B cell (primary cell): Measurements from ENCODE around the gene FCN2. TPM values are rescaled to one million over a fixed set of nuclear protein-coding genes. Genes with fewer than 3 reads are reported as not detected.

Experiments used
- ATAC-seq: fragments of 200-7000 bp; cut with Tn5 transposase; one replicate; pipeline ENCODE4 v1.10.0; 2021; ENCODE audit warnings: low read depth, mild to moderate bottlenecking, moderate number of reproducible peaks, moderate library complexity
- CTCF ChIA-PET: fragments of 350-600 bp; sonication (Branson Sonifier 250); formaldehyde crosslinking; loops from one replicate; lab custom pipeline; 2021; ENCODE audit warnings: antibody characterized with exemption, inconsistent platforms; lab: Charles Lee
- POLR2A ChIA-PET: fragments of 350-600 bp; sonication (Branson Sonifier 250); formaldehyde crosslinking; loops from one replicate; lab custom pipeline; 2021; ENCODE audit warnings: antibody characterized with exemption; lab: Charles Lee
- DNase-seq: peaks from one replicate; pipeline ENCODE4 v3.0.0; 2013
- H2AFZ ChIP-seq: 2 replicates; pipeline ENCODE4 v1.6.1; 2012; ENCODE audit warnings: mild to moderate bottlenecking, low read depth, low read length; ENCODE audit not compliant: insufficient read depth, poor library complexity, severe bottlenecking
- H3K27ac ChIP-seq, 2 donors: 1 replicate in 1 of 2; 2 replicates in 1 of 2; pipeline ENCODE4 v1.5.1; 2012 to 2013; ENCODE audit warnings: low read length in 2 of 2, mild to moderate bottlenecking in 2 of 2, moderate library complexity in 1 of 2
- H3K27me3 ChIP-seq, 4 experiments: fragments of 200-600 bp in 1 of 4; sonication (generic) in 1 of 4; replicated peaks in 1 of 4; 1 replicate in 2 of 4; 2 replicates in 2 of 4; pipeline versions ENCODE4 v1.6.1 to v1.7.0; 2013 to 2016; ENCODE audit warnings: low read length in 3 of 4, mild to moderate bottlenecking in 2 of 4, mixed read lengths in 1 of 4, moderate library complexity in 1 of 4; ENCODE audit not compliant: insufficient read depth in 4 of 4, control insufficient read depth in 3 of 4; ENCODE audit errors: control extremely low read depth in 1 of 4
- H3K36me3 ChIP-seq, 2 experiments: replicated peaks in 1 of 2; 1 replicate in 1 of 2; 2 replicates in 1 of 2; pipeline versions ENCODE4 v1.6.1 to v1.7.1; 2013; ENCODE audit warnings: low read length in 1 of 2; ENCODE audit not compliant: insufficient read depth in 2 of 2, control insufficient read depth in 1 of 2; ENCODE audit errors: control extremely low read depth in 1 of 2, extremely low read depth in 1 of 2
- H3K4me1 ChIP-seq, 2 donors: fragments of 200-600 bp in 1 of 2; sonication (generic) in 1 of 2; 1 replicate in 1 of 2; 2 replicates in 1 of 2; pipeline versions ENCODE4 v1.5.1 to v1.6.1; 2013 to 2017; ENCODE audit warnings: low read length in 2 of 2; ENCODE audit not compliant: control insufficient read depth in 2 of 2, insufficient read depth in 2 of 2
- H3K4me2 ChIP-seq: replicated peaks from 2 replicates; pipeline ENCODE3; 2012; ENCODE audit warnings: mild to moderate bottlenecking, low read depth, low read length; ENCODE audit not compliant: poor library complexity, severe bottlenecking
- H3K4me3 ChIP-seq, 5 experiments: fragments of 200-600 bp in 1 of 5; sonication (generic) in 1 of 5; 1 replicate in 3 of 5; 2 replicates in 2 of 5; pipeline versions ENCODE4 v1.5.1 to v1.7.0; 2011 to 2016; ENCODE audit warnings: low read length in 4 of 5, mild to moderate bottlenecking in 4 of 5, low read depth in 2 of 5, control low read depth in 1 of 5, moderate library complexity in 1 of 5; ENCODE audit not compliant: insufficient read depth in 1 of 5; ENCODE audit errors: control extremely low read depth in 1 of 5, extremely low read depth in 1 of 5
- H3K79me2 ChIP-seq: fragments of 200-600 bp; sonication (generic); one replicate; pipeline ENCODE4 v1.6.0; 2016; ENCODE audit warnings: low read length; ENCODE audit not compliant: control insufficient read depth, insufficient read depth
- H3K9ac ChIP-seq: fragments of 200-600 bp; sonication (generic); 2 replicates; pipeline ENCODE4 v1.6.1; 2017; ENCODE audit warnings: mild to moderate bottlenecking, low read length, moderate library complexity
- H3K9me3 ChIP-seq, 3 donors: one replicate each; pipeline versions ENCODE4 v1.6.1 to v1.7.1; 2013; ENCODE audit warnings: low read length in 2 of 3; ENCODE audit not compliant: control insufficient read depth in 2 of 3, insufficient read depth in 1 of 3; ENCODE audit errors: control extremely low read depth in 1 of 3
- H4K20me1 ChIP-seq: 2 replicates; pipeline ENCODE4 v1.6.0; 2012; ENCODE audit warnings: mild to moderate bottlenecking, low read length; ENCODE audit not compliant: insufficient read depth, control insufficient read depth, poor library complexity, severe bottlenecking
- H3K27ac Mint-ChIP-seq: one replicate; pipeline ENCODE4 v1.8.0; 2021; ENCODE audit warnings: mixed read lengths
- H3K27me3 Mint-ChIP-seq: one replicate; pipeline ENCODE4 v1.8.0; 2021; ENCODE audit warnings: mixed read lengths
- H3K4me1 Mint-ChIP-seq: one replicate; pipeline ENCODE4 v1.8.0; 2021; ENCODE audit warnings: mixed read lengths
- H3K4me3 Mint-ChIP-seq: one replicate; pipeline ENCODE4 v1.8.0; 2021; ENCODE audit warnings: mixed read lengths
- H3K9me3 Mint-ChIP-seq: one replicate; pipeline ENCODE4 v1.8.0; 2022; ENCODE audit warnings: mixed read lengths; ENCODE audit not compliant: insufficient read depth
- CTCF ChIP-seq: fragments of 200-600 bp; IDR thresholded peaks from one replicate; pipeline ENCODE4 v1.8.0; 2022; ENCODE audit warnings: antibody characterized with exemption, mild to moderate bottlenecking
- EZH2 ChIP-seq: IDR thresholded peaks from 2 replicates; pipeline ENCODE4 v1.6.1; 2012; ENCODE audit warnings: borderline replicate concordance, low read depth, mild to moderate bottlenecking, moderate library complexity, low read length; ENCODE audit not compliant: insufficient read depth, poor library complexity, severe bottlenecking
- WGBS: methylation state at CpG from one replicate; pipeline ENCODE4 v1.1.5; 2013; ENCODE audit warnings: missing lambda C conversion rate; ENCODE audit not compliant: insufficient coverage; 5-methylcytosine and 5-hydroxymethylcytosine counted together
- intact Hi-C: fragments of 100-400 bp; cut with micrococcal nuclease; formaldehyde crosslinking; loops from one replicate; pipeline ENCODE4 v1.10.0; 2022
- polyA plus RNA-seq: library from polyadenylated mRNA; depleted of rRNA; stranded (reverse); fragments of >200 nt; gene quantifications from 2 replicates; pipeline ENCODE4 v1.2.3, GENCODE V29; 2012
- total RNA-seq, 2 donors: library from RNA; stranded (reverse); fragments of 120-200 nt in 1 of 2; gene quantifications; 1 replicate in 1 of 2; 2 replicates in 1 of 2; pipeline versions ENCODE4 v1.2.3 to v1.2.4, GENCODE V29; 2013 to 2022

Gene FCN2
- total and polyA plus RNA-seq, 2 donors (not counting 1 experiment from before 2014, with no cell fraction given): not detected

- Histone ChIP-seq H3K4me1 (no peaks in the 10 kb centered on the region), H3K9me3 (peaks cover 0 to 15% (median 9%) of the 10 kb centered on the region in 3 donors), H3K9ac (no peak overlapping the region), H3K36me3 (no peaks in the 10 kb centered on the region), H3K79me2 (no peaks in the 10 kb centered on the region), H2AFZ (no peak overlapping the region), H3K4me3 (no peak overlapping the region), H3K27me3 (peaks cover 0 to 8% (median 2%) of the 10 kb centered on the region in 4 experiments), H3K4me2 (no peak overlapping the region), H3K27ac (no peak overlapping the region), H4K20me1 (no peaks in the 10 kb centered on the region)
- Mint-ChIP-seq H3K4me1 (no peaks in the 10 kb centered on the region), H3K4me3 (no peak overlapping the region), H3K27ac (no peak overlapping the region), H3K27me3 (peaks cover 30% of the 10 kb centered on the region), H3K9me3 (peaks cover 8% of the 10 kb centered on the region)
- POLR2A ChIA-PET: no interaction called here
- DNase-seq: no peak
- CTCF ChIA-PET: no interaction called here
- intact Hi-C loops: no loop called here
- TF ChIP-seq EZH2 (no peak), CTCF (no peak)
- ATAC-seq: no peak
- no CpG with 5 or more reads among the region's 1 CpG for WGBS
Observed at GRCh38 chr9:134899818-134900217, 19.2 kb downstream of the FCN2 start.

GRCh38 chr9:134902936-134903335, 22.3 kb downstream of the FCN2 start:
- Mint-ChIP-seq H3K4me3 (no peak overlapping the region), H3K27me3 (peaks cover 19% of the 10 kb centered on the region), H3K4me1 (no peaks in the 10 kb centered on the region), H3K27ac (no peak overlapping the region), H3K9me3 (peaks cover 8% of the 10 kb centered on the region)
- ATAC-seq (no peak), DNase-seq (no peak)
- Histone ChIP-seq H3K36me3 (no peaks in the 10 kb centered on the region), H3K27ac (no peak overlapping the region), H3K9me3 (peaks cover 0 to 15% (median 9%) of the 10 kb centered on the region in 3 donors), H2AFZ (no peak overlapping the region), H3K9ac (no peak overlapping the region), H3K4me1 (no peaks in the 10 kb centered on the region), H3K79me2 (no peaks in the 10 kb centered on the region), H3K4me2 (no peak overlapping the region), H3K4me3 (no peak overlapping the region), H4K20me1 (no peaks in the 10 kb centered on the region), H3K27me3 (peaks cover 0 to 3% (median 1%) of the 10 kb centered on the region in 4 experiments)
- intact Hi-C loops: no loop called here
- no peak for TF ChIP-seq CTCF
- TF ChIP-seq EZH2: no peak
- WGBS: no CpG with 5 or more reads among the region's 3 CpGs
- ChIA-PET POLR2A (no interaction called here), CTCF (no interaction called here)
